ENCODE results near the gene PRKCE.

DNA sequence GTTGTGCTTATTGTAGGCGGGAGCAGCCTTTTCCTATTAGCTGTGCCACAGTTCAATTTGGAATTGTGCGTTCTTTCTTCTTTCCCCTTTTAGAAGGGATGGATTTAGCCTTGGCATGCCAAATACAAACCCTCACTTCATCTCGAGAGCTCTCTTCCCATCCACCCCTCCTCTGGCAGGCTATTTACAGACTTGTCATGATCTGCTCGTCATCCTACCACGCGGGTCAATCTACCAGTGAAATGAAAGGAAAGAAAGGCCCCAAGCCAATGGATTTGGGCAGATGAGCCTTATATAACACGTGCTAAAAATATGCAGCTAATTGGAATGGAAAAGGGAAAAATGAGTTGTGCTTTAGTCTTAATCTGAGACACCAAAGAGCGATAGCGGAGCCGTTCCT, 277.5 kb downstream of the PRKCE start:
- TF ChIP-seq EZH2 (IDR thresholded peaks at IDR 0.05; ENCODE audit: low read depth, unreplicated experiment) (no peak), POLR2AphosphoS5 (IDR thresholded peaks at IDR 0.05; ENCODE audit: low read depth) (no peak), ZNF114 (CRISPR knock-in tag; IDR thresholded peaks at IDR 0.05) (no peak), EZH2phosphoT487 (IDR thresholded peaks at IDR 0.05; ENCODE audit: unreplicated experiment) (no peak), JUNB (IDR thresholded peaks at IDR 0.05; ENCODE audit: unreplicated experiment) (no peak)
- TF ChIP-seq, protein P1, sequence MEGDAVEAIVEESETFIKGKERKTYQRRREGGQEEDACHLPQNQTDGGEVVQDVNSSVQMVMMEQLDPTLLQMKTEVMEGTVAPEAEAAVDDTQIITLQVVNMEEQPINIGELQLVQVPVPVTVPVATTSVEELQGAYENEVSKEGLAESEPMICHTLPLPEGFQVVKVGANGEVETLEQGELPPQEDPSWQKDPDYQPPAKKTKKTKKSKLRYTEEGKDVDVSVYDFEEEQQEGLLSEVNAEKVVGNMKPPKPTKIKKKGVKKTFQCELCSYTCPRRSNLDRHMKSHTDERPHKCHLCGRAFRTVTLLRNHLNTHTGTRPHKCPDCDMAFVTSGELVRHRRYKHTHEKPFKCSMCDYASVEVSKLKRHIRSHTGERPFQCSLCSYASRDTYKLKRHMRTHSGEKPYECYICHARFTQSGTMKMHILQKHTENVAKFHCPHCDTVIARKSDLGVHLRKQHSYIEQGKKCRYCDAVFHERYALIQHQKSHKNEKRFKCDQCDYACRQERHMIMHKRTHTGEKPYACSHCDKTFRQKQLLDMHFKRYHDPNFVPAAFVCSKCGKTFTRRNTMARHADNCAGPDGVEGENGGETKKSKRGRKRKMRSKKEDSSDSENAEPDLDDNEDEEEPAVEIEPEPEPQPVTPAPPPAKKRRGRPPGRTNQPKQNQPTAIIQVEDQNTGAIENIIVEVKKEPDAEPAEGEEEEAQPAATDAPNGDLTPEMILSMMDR (conservative IDR thresholded peaks at IDR 0.05; ENCODE audit: low read depth in 2 of 2), result no peak
- TF ChIP-seq, protein P2, sequence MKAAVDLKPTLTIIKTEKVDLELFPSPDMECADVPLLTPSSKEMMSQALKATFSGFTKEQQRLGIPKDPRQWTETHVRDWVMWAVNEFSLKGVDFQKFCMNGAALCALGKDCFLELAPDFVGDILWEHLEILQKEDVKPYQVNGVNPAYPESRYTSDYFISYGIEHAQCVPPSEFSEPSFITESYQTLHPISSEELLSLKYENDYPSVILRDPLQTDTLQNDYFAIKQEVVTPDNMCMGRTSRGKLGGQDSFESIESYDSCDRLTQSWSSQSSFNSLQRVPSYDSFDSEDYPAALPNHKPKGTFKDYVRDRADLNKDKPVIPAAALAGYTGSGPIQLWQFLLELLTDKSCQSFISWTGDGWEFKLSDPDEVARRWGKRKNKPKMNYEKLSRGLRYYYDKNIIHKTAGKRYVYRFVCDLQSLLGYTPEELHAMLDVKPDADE (IDR thresholded peaks at IDR 0.05), result no peak
- TF ChIP-seq, protein P3, sequence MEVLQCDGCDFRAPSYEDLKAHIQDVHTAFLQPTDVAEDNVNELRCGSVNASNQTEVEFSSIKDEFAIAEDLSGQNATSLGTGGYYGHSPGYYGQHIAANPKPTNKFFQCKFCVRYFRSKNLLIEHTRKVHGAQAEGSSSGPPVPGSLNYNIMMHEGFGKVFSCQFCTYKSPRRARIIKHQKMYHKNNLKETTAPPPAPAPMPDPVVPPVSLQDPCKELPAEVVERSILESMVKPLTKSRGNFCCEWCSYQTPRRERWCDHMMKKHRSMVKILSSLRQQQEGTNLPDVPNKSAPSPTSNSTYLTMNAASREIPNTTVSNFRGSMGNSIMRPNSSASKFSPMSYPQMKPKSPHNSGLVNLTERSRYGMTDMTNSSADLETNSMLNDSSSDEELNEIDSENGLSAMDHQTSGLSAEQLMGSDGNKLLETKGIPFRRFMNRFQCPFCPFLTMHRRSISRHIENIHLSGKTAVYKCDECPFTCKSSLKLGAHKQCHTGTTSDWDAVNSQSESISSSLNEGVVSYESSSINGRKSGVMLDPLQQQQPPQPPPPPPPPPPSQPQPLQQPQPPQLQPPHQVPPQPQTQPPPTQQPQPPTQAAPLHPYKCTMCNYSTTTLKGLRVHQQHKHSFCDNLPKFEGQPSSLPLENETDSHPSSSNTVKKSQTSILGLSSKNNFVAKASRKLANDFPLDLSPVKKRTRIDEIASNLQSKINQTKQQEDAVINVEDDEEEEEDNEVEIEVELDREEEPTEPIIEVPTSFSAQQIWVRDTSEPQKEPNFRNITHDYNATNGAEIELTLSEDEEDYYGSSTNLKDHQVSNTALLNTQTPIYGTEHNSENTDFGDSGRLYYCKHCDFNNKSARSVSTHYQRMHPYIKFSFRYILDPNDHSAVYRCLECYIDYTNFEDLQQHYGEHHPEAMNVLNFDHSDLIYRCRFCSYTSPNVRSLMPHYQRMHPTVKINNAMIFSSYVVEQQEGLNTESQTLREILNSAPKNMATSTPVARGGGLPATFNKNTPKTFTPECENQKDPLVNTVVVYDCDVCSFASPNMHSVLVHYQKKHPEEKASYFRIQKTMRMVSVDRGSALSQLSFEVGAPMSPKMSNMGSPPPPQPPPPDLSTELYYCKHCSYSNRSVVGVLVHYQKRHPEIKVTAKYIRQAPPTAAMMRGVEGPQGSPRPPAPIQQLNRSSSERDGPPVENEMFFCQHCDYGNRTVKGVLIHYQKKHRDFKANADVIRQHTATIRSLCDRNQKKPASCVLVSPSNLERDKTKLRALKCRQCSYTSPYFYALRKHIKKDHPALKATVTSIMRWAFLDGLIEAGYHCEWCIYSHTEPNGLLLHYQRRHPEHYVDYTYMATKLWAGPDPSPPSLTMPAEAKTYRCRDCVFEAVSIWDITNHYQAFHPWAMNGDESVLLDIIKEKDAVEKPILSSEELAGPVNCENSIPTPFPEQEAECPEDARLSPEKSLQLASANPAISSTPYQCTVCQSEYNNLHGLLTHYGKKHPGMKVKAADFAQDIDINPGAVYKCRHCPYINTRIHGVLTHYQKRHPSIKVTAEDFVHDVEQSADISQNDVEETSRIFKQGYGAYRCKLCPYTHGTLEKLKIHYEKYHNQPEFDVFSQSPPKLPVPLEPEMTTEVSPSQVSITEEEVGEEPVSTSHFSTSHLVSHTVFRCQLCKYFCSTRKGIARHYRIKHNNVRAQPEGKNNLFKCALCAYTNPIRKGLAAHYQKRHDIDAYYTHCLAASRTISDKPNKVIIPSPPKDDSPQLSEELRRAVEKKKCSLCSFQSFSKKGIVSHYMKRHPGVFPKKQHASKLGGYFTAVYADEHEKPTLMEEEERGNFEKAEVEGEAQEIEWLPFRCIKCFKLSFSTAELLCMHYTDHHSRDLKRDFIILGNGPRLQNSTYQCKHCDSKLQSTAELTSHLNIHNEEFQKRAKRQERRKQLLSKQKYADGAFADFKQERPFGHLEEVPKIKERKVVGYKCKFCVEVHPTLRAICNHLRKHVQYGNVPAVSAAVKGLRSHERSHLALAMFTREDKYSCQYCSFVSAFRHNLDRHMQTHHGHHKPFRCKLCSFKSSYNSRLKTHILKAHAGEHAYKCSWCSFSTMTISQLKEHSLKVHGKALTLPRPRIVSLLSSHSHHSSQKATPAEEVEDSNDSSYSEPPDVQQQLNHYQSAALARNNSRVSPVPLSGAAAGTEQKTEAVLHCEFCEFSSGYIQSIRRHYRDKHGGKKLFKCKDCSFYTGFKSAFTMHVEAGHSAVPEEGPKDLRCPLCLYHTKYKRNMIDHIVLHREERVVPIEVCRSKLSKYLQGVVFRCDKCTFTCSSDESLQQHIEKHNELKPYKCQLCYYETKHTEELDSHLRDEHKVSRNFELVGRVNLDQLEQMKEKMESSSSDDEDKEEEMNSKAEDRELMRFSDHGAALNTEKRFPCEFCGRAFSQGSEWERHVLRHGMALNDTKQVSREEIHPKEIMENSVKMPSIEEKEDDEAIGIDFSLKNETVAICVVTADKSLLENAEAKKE (CRISPR knock-in tag; IDR thresholded peaks at IDR 0.05), result no peak
